Naive B cell (primary cell): ENCODE measurements around the gene ZNF385B. TPM values are rescaled to one million over a fixed set of nuclear protein-coding genes. Genes with fewer than 3 reads are reported as not detected.

Experiments
- ATAC-seq, 2 donors: fragments of 150-1000 bp; cut with Tn5 transposase; 2 replicates each; pipeline ENCODE4 v1.10.0; 2021; ENCODE audit warnings: low read depth in 2 of 2, mild to moderate bottlenecking in 2 of 2, moderate library complexity in 2 of 2
- DNase-seq: peaks from one replicate; pipeline ENCODE4 v3.0.0; 2022
- H3K27ac Mint-ChIP-seq, 6 donors: one replicate each; pipeline ENCODE4 v1.8.0; 2020 to 2022; ENCODE audit warnings: mild to moderate bottlenecking in 6 of 6, mixed read lengths in 6 of 6, moderate library complexity in 5 of 6, inconsistent platforms in 2 of 6
- H3K27me3 Mint-ChIP-seq, 3 donors: one replicate each; pipeline ENCODE4 v1.8.0; 2021 to 2022; ENCODE audit warnings: mixed read lengths in 3 of 3, mild to moderate bottlenecking in 1 of 3
- H3K36me3 Mint-ChIP-seq, 2 donors: one replicate each; pipeline ENCODE4 v1.8.0; 2020 to 2022; ENCODE audit warnings: mixed read lengths in 2 of 2, inconsistent platforms in 1 of 2, mild to moderate bottlenecking in 1 of 2
- H3K4me1 Mint-ChIP-seq, 3 donors: one replicate each; pipeline ENCODE4 v1.8.0; 2020 to 2022; ENCODE audit warnings: mixed read lengths in 3 of 3, inconsistent platforms in 1 of 3, mild to moderate bottlenecking in 1 of 3, moderate library complexity in 1 of 3
- H3K4me3 Mint-ChIP-seq, 8 donors: one replicate each; pipeline ENCODE4 v1.8.0; 2020 to 2022; ENCODE audit warnings: mild to moderate bottlenecking in 8 of 8, mixed read lengths in 8 of 8, moderate library complexity in 8 of 8, inconsistent platforms in 2 of 8
- H3K9me3 Mint-ChIP-seq, 7 donors: one replicate each; pipeline ENCODE4 v1.8.0; 2020 to 2022; ENCODE audit warnings: mixed read lengths in 7 of 7, mild to moderate bottlenecking in 5 of 7, inconsistent platforms in 2 of 7, moderate library complexity in 1 of 7
- polyA plus RNA-seq, 6 donors: library from polyadenylated mRNA; unstranded; fragments of 300-500 nt; fragmentation: Illumina TruSeq; gene quantifications; one replicate each; pipeline ENCODE4 v1.2.3, GENCODE V29; 2021; ENCODE audit warnings: low read depth in 6 of 6

The ZNF385B gene
- polyA plus RNA-seq, 6 donors from 2014 or later: not detected

- no peak overlapping the region for H3K4me3 Mint-ChIP-seq
- no peak for ATAC-seq
Measured at GRCh38 chr2:179849719-179850118, 11.7 kb downstream of the ZNF385B start.

GRCh38 chr2:179843541-179843940 is 17.9 kb downstream of the ZNF385B start:
- Mint-ChIP-seq H3K27ac (no peak overlapping the region), H3K27me3 (peaks cover 13 to 19% (median 15%) of the 10 kb centered on the region in 3 donors), H3K9me3 (peaks cover 0 to 4% (median 0%) of the 10 kb centered on the region in 7 donors), H3K4me1 (no peaks in the 10 kb centered on the region), H3K4me3 (no peak overlapping the region), H3K36me3 (no peaks in the 10 kb centered on the region)
- ATAC-seq (no peak), DNase-seq (no peak)

More at GRCh38 chr2:179849719-179850118, 11.7 kb downstream of the ZNF385B start:
- no peak for DNase-seq
- H3K27me3 Mint-ChIP-seq: peaks cover 11 to 17% (median 16%) of the 10 kb centered on the region in 3 donors
- no peaks in the 10 kb centered on the region for H3K4me1 Mint-ChIP-seq
- no peak overlapping the region for H3K27ac Mint-ChIP-seq
- H3K36me3 Mint-ChIP-seq: no peaks in the 10 kb centered on the region
- H3K9me3 Mint-ChIP-seq: no peaks in the 10 kb centered on the region

GRCh38 chr2:179842498-179843153 is 18.8 kb downstream of the ZNF385B start:
- Mint-ChIP-seq H3K27me3 (peaks cover 10 to 20% (median 11%) of the 10 kb centered on the region in 3 donors), H3K9me3 (peaks cover 0 to 4% (median 0%) of the 10 kb centered on the region in 7 donors), H3K4me1 (no peaks in the 10 kb centered on the region), H3K36me3 (no peaks in the 10 kb centered on the region), H3K27ac (no peak overlapping the region), H3K4me3 (no peak overlapping the region)
- ATAC-seq (no peak), DNase-seq (no peak)

GRCh38 chr2:179840840-179841239 is 20.6 kb downstream of the ZNF385B start:
- no peak overlapping the region for H3K27ac Mint-ChIP-seq
- H3K9me3 Mint-ChIP-seq: peaks cover 0 to 4% (median 0%) of the 10 kb centered on the region in 7 donors
- H3K4me1 Mint-ChIP-seq: no peaks in the 10 kb centered on the region
- H3K36me3 Mint-ChIP-seq: no peaks in the 10 kb centered on the region
- ATAC-seq: no peak
- no peak for DNase-seq
- H3K27me3 Mint-ChIP-seq: peaks cover 5 to 20% (median 9%) of the 10 kb centered on the region in 3 donors
- no peak overlapping the region for H3K4me3 Mint-ChIP-seq

GRCh38 chr2:179837408-179837807 is 24.0 kb downstream of the ZNF385B start:
- Mint-ChIP-seq H3K4me3 (no peak overlapping the region), H3K9me3 (peaks cover 0 to 4% (median 0%) of the 10 kb centered on the region in 7 donors), H3K27ac (no peak overlapping the region), H3K4me1 (no peaks in the 10 kb centered on the region), H3K27me3 (peaks cover 0 to 16% (median 12%) of the 10 kb centered on the region in 3 donors), H3K36me3 (no peaks in the 10 kb centered on the region)
- ATAC-seq (no peak), DNase-seq (no peak)

- Mint-ChIP-seq H3K4me3 (no peak overlapping the region), H3K36me3 (no peaks in the 10 kb centered on the region), H3K9me3 (no peaks in the 10 kb centered on the region), H3K4me1 (no peaks in the 10 kb centered on the region), H3K27ac (no peak overlapping the region), H3K27me3 (peaks cover 10 to 37% (median 29%) of the 10 kb centered on the region in 3 donors)
- ATAC-seq (no peak), DNase-seq (no peak)
Measured at GRCh38 chr2:179830043-179830787, 31.2 kb downstream of the ZNF385B start.

GRCh38 chr2:179826297-179826696 is 35.1 kb downstream of the ZNF385B start:
- DNase-seq (no peak), ATAC-seq (no peak)
- Mint-ChIP-seq H3K9me3 (no peaks in the 10 kb centered on the region), H3K4me3 (no peak overlapping the region), H3K27ac (no peak overlapping the region), H3K27me3 (peaks cover 10 to 35% (median 23%) of the 10 kb centered on the region in 3 donors), H3K4me1 (no peaks in the 10 kb centered on the region), H3K36me3 (no peaks in the 10 kb centered on the region)

- no peak for DNase-seq
- Mint-ChIP-seq H3K4me3 (no peak overlapping the region), H3K9me3 (no peaks in the 10 kb centered on the region), H3K27ac (no peak overlapping the region), H3K27me3 (peaks cover 10 to 32% (median 21%) of the 10 kb centered on the region in 3 donors), H3K36me3 (no peaks in the 10 kb centered on the region), H3K4me1 (no peaks in the 10 kb centered on the region)
- no peak for ATAC-seq
Measured at GRCh38 chr2:179825494-179825893, 35.9 kb downstream of the ZNF385B start.

- H3K27ac Mint-ChIP-seq: no peak overlapping the region
Measured at GRCh38 chr2:179824961-179825360, 36.5 kb downstream of the ZNF385B start.

GRCh38 chr2:179822540-179822939 is 38.9 kb downstream of the ZNF385B start:
- DNase-seq: no peak
- no peaks in the 10 kb centered on the region for H3K36me3 Mint-ChIP-seq
- H3K27ac Mint-ChIP-seq: no peak overlapping the region
- H3K9me3 Mint-ChIP-seq: no peaks in the 10 kb centered on the region
- peaks cover 9 to 21% (median 19%) of the 10 kb centered on the region in 3 donors for H3K27me3 Mint-ChIP-seq
- no peaks in the 10 kb centered on the region for H3K4me1 Mint-ChIP-seq
- no peak overlapping the region for H3K4me3 Mint-ChIP-seq
- ATAC-seq: no peak

More at GRCh38 chr2:179824961-179825360, 36.5 kb downstream of the ZNF385B start:
- Mint-ChIP-seq H3K9me3 (no peaks in the 10 kb centered on the region), H3K36me3 (no peaks in the 10 kb centered on the region), H3K27me3 (peaks cover 10 to 30% (median 20%) of the 10 kb centered on the region in 3 donors), H3K4me3 (no peak overlapping the region), H3K4me1 (no peaks in the 10 kb centered on the region)
- DNase-seq (no peak), ATAC-seq (no peak)

- H3K4me1 Mint-ChIP-seq: no peaks in the 10 kb centered on the region
- H3K27me3 Mint-ChIP-seq: peaks cover 0 to 9% (median 6%) of the 10 kb centered on the region in 3 donors
- no peaks in the 10 kb centered on the region for H3K9me3 Mint-ChIP-seq
- H3K4me3 Mint-ChIP-seq: no peak overlapping the region
- no peak overlapping the region for H3K27ac Mint-ChIP-seq
- DNase-seq (no peak), ATAC-seq (no peak)
- H3K36me3 Mint-ChIP-seq: no peaks in the 10 kb centered on the region
Measured at GRCh38 chr2:179818546-179818945, 42.9 kb downstream of the ZNF385B start.

GRCh38 chr2:179817181-179817841 is 44.1 kb downstream of the ZNF385B start:
- Mint-ChIP-seq H3K4me3 (no peak overlapping the region), H3K4me1 (no peaks in the 10 kb centered on the region), H3K36me3 (no peaks in the 10 kb centered on the region), H3K9me3 (no peaks in the 10 kb centered on the region), H3K27me3 (peaks cover 0 to 9% (median 6%) of the 10 kb centered on the region in 3 donors), H3K27ac (no peak overlapping the region)
- ATAC-seq: no peak
- no peak for DNase-seq

GRCh38 chr2:179814050-179814449 is 47.4 kb downstream of the ZNF385B start:
- DNase-seq: no peak
- Mint-ChIP-seq H3K9me3 (peaks cover 0 to 9% (median 2%) of the 10 kb centered on the region in 7 donors), H3K4me3 (no peak overlapping the region), H3K4me1 (no peaks in the 10 kb centered on the region), H3K36me3 (no peaks in the 10 kb centered on the region), H3K27me3 (peaks cover 0 to 9% (median 6%) of the 10 kb centered on the region in 3 donors), H3K27ac (no peak overlapping the region)
- ATAC-seq: no peak
